Adipocyte (in vitro differentiated cells): ENCODE data around the gene ATP6AP1.

Source experiments
- DNase-seq: peaks from one replicate; pipeline ENCODE4 v3.0.0-alpha.2; 2015; ENCODE audit warnings: low read depth
- H3K27me3 ChIP-seq: replicated peaks from 2 replicates; pipeline ENCODE4 v1.7.0; 2013; ENCODE audit warnings: mild to moderate bottlenecking, low read length, moderate library complexity; ENCODE audit not compliant: control insufficient read depth, insufficient read depth
- H3K36me3 ChIP-seq: 2 replicates; pipeline ENCODE4 v1.7.0; 2013; ENCODE audit warnings: low read length, mild to moderate bottlenecking, moderate library complexity; ENCODE audit not compliant: control insufficient read depth, insufficient read depth, severe bottlenecking
- H3K4me1 ChIP-seq: 2 replicates; pipeline ENCODE4 v1.7.0; 2013; ENCODE audit warnings: mild to moderate bottlenecking, low read length, moderate library complexity; ENCODE audit not compliant: control insufficient read depth, insufficient read depth
- H3K4me3 ChIP-seq: 2 replicates; pipeline ENCODE4 v1.7.0; 2013; ENCODE audit warnings: mild to moderate bottlenecking, low read length, moderate library complexity
- H3K9ac ChIP-seq: 2 replicates; pipeline ENCODE4 v1.7.0; 2013; ENCODE audit warnings: mild to moderate bottlenecking, low read length, moderate library complexity
- H3K9me3 ChIP-seq: 2 replicates; pipeline ENCODE4 v1.7.0; 2013; ENCODE audit warnings: mild to moderate bottlenecking, low read length, moderate library complexity; ENCODE audit not compliant: control insufficient read depth

ATP6AP1 gene

DNA sequence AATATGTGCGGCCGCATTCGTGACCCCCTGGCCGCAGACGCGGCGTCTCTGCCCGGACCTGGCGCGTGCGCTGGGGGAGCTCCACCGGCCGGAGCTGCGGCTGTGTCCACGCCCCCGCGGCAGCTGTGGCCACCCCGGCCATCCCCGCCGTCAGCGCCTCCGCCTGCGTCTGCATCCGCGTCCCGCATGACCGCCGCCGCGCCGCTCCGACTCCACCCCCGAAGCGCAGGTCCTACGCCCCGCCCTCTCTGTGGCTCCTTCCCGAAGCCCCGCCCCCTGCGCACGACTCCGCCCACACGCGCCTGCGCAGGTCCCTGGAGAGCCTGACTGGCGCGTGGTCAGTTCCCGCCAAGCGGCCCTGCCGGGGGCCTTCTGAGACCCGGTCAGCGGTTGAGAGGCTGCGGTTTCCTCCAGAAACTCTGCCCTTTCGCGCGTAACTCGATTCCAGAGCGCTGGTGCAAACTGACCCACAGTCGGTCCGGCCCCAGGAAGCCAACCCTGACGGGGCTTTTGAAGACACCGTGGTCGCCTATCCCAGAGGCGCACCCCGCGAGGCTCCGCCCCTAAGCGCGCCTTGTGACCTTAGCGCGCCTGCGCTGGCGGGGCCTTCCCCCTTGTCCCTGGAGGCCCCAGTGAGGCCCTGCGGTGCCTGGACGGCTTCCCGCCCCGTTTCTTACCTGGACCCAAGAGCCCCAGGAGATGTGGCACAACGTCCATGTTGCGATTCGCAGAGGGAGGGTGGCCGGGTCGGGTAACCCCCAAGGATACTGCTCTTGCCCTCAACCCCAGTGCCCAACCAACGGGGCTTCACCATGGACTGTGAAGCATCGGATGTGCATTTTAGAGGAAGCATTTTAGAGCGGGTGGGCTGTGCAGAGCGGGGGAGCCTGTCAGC is 50.5 kb downstream of the ATP6AP1 start, which contains the start of gene LAGE3:
Gene LAGE3 (minus strand): TSS at position 554 of the 895 bp plus-strand sequence. CDS start 366 bp downstream, at position 188.
- DNase-seq = peak; percentile 93
- Histone ChIP-seq H3K27me3 (no peaks in the 10 kb centered on the region), H3K9ac (peak within 1 kb of the TSS; percentile 81)

DNA sequence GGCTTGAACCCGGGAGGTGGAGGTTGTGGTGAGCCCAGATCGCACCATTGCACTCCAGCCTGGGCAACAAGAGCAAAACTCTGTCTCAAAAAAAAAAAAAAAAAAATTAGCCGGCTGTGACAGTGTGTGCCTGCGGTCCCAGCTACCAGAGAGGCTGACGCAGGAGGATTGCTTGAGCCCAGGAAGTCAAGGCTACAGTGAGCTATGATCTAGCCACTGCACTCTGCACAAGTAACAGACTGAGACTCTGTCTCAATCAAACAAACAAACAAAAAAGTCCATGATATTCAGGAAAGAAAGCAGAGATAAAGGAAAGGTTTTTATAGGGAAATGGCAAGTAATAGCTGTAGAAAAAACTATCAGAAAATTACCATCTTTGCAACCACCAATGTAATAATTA is 52.7 kb downstream of the ATP6AP1 start:
- Histone ChIP-seq H3K9me3 (no peaks in the 10 kb centered on the region), H3K27me3 (no peaks in the 10 kb centered on the region), H3K9ac (no peak overlapping the region), H3K4me1 (peaks cover 13% of the 10 kb centered on the region), H3K4me3 (no peak overlapping the region), H3K36me3 (peaks cover 5% of the 10 kb centered on the region)
- no peak for DNase-seq

More for the DNA sequence above, 50.5 kb downstream of the ATP6AP1 start, which contains the start of gene LAGE3:
- Histone ChIP-seq H3K9me3 (no peaks in the 10 kb centered on the region), H3K36me3 (no peaks in the 10 kb centered on the region), H3K4me1 (peaks cover 9% of the 10 kb centered on the region), H3K4me3 (peak within 1 kb of the TSS; percentile 77)

DNA sequence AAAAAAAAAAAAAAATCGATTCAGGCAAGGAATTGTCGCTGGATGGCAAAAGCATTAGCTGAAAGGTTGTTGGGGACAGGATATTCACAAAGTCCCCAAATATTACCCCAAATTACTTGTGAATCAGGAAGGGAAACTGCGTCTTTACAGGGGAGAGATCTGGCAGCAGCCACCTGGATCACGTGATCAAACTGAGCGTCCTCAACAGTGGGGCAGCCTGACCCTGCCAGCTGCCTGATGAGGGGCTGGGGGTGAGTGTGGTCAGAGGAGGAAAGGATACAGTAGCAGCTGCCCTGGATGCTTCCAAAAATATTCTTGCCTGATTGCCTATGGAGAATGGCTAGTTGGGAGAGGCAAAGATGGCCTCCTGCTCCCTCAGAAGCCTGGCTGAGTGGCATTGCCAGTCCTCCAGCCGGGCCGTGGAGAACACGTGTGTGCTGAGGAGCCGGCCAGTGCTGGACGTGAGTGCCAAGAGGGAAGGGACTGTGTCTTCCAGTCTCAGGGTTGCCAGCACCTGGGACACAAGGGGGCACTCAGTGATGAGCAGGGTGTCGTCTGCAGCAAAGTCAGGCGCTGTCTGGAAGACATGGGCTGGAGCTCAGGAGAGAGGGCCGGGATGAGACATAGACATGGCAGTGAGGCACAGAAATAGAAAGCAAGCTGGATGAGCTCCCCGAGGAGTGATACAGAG is 53.6 kb downstream of the ATP6AP1 start:
- Histone ChIP-seq H3K27me3 (no peaks in the 10 kb centered on the region), H3K9me3 (no peaks in the 10 kb centered on the region), H3K9ac (no peak overlapping the region), H3K36me3 (peaks cover 5% of the 10 kb centered on the region), H3K4me1 (peaks cover 13% of the 10 kb centered on the region), H3K4me3 (no peak overlapping the region)
- no peak for DNase-seq

DNA sequence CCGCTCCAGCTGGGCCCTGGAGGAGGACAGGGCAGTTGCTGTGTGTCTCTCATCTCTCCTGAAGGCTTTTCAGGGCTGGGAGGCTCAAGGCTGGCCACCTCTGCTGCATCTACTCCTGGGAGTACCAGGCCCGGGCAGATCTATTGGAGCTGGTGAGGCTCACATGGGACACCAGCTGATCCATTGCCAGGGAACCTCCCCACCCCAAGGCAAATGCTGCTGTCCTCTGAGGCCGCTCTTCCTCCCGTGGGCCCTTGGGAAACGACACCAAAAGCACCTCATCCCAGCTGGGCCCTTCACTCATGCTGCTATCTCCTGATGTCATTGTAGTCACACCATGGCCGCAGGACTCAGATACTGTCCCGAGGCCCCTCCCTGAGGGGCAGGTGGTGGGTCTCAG is 54.3 kb downstream of the ATP6AP1 start:
- Histone ChIP-seq H3K4me3 (no peak overlapping the region), H3K9me3 (no peaks in the 10 kb centered on the region), H3K36me3 (peaks cover 9% of the 10 kb centered on the region), H3K4me1 (peaks cover 11% of the 10 kb centered on the region), H3K27me3 (no peaks in the 10 kb centered on the region), H3K9ac (no peak overlapping the region)
- no peak for DNase-seq

DNA sequence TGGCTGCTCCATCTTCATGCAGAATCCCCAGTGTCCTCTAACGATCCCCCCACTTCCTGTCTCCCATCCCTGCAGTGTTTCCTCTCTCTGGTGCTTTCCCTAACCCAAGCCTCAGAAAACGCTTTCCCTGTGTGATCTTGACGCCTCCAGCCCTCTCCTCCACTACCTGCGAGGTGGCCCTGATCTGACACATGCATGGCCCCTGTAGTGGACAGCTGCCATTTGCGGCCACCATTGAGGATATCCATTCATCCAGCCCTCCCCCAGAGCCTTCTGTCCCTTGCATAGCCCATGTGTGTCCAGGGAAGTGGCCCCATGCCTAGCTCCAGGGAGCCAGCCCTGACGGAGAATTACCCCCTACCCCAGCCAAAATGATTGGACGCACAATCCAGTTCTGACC is 54.8 kb downstream of the ATP6AP1 start:
- DNase-seq = no peak
- H3K27me3 ChIP-seq = no peaks in the 10 kb centered on the region
- no peak overlapping the region for H3K4me3 ChIP-seq
- peaks cover 12% of the 10 kb centered on the region for H3K36me3 ChIP-seq
- H3K4me1 ChIP-seq = peaks cover 7% of the 10 kb centered on the region
- H3K9me3 ChIP-seq = no peaks in the 10 kb centered on the region
- H3K9ac ChIP-seq = no peak overlapping the region

DNA sequence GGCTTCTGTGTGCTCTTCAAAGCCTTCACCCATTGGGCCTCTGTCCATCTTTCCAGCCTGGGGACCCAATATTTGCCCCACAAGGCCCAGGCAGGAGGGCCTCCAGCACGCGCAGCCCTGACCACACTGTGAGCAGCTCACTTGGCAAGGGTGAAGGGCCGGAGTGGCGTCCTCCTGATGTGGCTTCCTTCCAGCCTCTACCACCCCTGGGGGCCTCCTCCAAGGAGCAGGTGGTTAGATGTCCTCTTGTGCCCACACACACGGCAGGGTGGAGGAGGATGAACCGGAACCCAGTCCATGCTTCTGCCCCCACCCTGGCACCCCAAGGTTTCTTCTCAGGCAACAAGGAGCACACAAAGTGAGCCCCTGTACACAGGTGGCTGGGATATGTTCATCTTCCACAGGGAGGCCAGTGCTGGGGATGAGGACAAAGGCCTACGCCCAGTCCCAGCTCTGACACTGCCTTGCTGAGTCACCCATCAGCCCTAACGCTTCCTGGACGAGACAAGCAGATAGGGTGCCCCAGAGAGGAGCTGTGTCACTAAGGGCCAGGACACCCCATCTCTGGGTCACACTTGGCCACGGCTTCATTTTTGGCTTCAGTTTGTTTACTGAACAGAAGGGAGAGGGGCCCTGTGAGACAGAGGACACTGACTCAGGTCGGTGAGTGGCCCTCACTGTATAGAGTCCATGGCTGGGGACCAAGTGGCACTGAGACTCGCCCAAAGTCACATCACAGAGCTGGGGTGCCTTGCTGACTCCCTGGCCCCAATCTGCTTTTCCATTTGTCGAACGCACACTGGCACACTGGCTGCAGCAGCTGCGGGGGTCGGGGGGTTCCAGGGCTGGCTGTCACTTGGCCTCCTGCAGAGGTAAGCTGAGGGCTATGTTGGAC is 56.0 kb downstream of the ATP6AP1 start:
- Histone ChIP-seq H3K36me3 (peaks cover 12% of the 10 kb centered on the region), H3K9me3 (no peaks in the 10 kb centered on the region), H3K4me1 (peaks cover 11% of the 10 kb centered on the region), H3K27me3 (no peaks in the 10 kb centered on the region), H3K4me3 (no peak overlapping the region), H3K9ac (no peak overlapping the region)
- no peak for DNase-seq

DNA sequence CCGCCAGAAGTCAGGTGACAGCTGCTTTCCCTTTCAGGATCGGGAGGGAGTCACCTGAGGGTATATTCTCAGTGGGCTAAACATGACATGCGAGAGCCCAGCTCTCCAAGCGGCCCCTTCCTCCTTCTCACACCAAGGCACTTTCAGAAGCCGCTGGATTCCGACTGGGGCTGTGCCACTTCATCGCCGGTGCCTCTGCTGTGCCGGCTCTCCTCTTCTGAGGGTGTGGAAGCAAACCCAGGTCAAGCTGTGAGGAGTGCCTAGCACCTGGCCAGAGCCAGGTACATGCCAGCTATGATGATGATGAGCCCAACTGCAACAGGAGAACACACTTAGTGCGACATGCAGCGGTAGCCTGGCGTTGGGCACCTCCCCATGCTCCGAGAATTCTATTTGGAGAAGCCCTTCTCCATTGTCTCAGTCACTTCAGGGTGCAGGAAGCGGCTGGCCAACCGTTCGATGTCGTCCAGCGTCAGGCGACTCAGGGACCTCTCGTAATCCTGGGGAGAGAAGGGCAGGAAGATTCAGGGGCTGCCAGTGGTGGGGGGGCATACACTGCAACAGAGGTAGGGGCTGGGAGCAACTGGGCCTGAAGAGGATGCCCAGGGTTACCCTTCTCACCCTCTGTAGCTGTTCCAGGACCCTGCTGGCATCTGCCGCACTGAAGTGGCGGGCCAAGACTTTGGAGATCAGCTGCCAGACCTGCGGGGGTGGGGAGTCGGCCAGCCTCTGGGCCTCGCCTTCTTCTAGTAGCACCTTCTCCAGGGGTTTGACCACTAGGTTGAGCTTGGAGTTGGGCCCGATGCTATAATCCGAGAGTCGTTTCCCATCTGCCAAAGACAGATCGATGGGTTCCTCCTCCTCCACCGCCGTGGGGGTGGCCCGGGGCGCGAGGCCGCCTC is 56.9 kb downstream of the ATP6AP1 start:
- Histone ChIP-seq H3K9ac (peak overlapping the region; percentile 81), H3K4me3 (peak overlapping the region; percentile 79)
- DNase-seq = no peak

DNA sequence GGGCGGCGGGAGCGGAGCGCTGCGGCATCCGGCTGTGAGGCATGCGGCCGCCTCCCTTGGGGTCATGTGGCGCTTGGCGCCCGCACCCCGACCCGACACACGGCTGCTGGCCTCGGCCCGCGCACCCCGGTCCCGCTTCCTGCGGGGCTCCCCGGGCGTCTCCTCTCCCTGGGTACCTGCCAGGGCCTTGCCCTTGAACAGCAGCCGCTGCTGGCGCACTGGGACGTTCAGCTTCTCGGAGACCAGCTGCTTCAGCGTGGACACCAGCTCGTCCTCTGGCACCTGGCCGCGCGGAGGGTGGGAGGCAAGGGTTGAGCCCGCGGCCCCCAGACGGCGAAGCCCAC is 57.5 kb downstream of the ATP6AP1 start:
- Histone ChIP-seq H3K9ac (peak overlapping the region; percentile 81), H3K9me3 (no peaks in the 10 kb centered on the region), H3K36me3 (peaks cover 12% of the 10 kb centered on the region), H3K4me1 (peaks cover 13% of the 10 kb centered on the region), H3K4me3 (peak overlapping the region; percentile 79), H3K27me3 (no peaks in the 10 kb centered on the region)
- DNase-seq = peak; percentile 36

More for the DNA sequence above, 56.9 kb downstream of the ATP6AP1 start:
- Histone ChIP-seq H3K27me3 (no peaks in the 10 kb centered on the region), H3K4me1 (peaks cover 13% of the 10 kb centered on the region), H3K9me3 (no peaks in the 10 kb centered on the region), H3K36me3 (peaks cover 12% of the 10 kb centered on the region)
